Measurements from ENCODE around the gene ITSN2. TPM values are rescaled to one million over a fixed set of nuclear protein-coding genes. Genes with fewer than 3 reads are reported as not detected.

Gene ITSN2
- total RNA-seq, 1 donor from 2014 or later = 6.4 TPM

DNA sequence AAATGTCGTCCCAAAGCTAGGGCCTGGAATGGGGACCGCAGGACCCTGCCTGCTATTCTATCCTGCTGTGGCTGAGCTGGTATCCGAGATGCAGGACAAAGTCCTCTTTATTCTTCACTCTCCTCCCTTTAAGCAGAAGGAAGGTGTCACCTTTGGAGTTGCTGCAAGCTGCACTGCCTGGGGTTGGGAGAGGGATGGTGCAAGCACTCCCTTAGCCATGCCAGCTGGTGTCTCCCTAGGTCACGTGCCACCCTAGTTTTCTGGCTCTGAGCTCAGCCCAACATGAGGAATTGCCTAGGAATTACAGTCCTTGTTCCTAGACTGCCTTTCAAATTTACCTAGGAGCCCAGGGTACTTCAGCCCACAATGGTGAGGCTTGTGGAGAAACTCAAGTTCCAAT lies 206.9 kb downstream of the ITSN2 start:
- Mint-ChIP-seq H3K27me3 (ENCODE audit: unreplicated experiment) (no peaks in the 10 kb centered on the region), H3K27ac (ENCODE audit: unreplicated experiment) (no peak overlapping the region), H3K4me3 (ENCODE audit: unreplicated experiment) (no peak overlapping the region), H3K36me3 (ENCODE audit: unreplicated experiment) (peaks cover 13% of the 10 kb centered on the region), H3K4me1 (ENCODE audit: low read depth, unreplicated experiment) (no peaks in the 10 kb centered on the region), H3K9me3 (ENCODE audit: unreplicated experiment) (peaks cover 2% of the 10 kb centered on the region)
- no peak for TF ChIP-seq CTCF (IDR thresholded peaks at IDR 0.05; ENCODE audit: partially characterized antibody, unreplicated experiment)
- no peak for DNase-seq

Other genes starting within 250 kb of the ITSN2 start
- gene PFN4, start 237.2 kb downstream of the ITSN2 start, total RNA-seq (ENCODE audit: unreplicated experiment) = not detected
- 18.9 TPM for gene FAM228B, start 237.1 kb downstream of the ITSN2 start, total RNA-seq (ENCODE audit: unreplicated experiment)
- 0.69 TPM for gene FAM228A, start 185.5 kb downstream of the ITSN2 start, total RNA-seq (ENCODE audit: unreplicated experiment)
- 75.1 TPM for gene NCOA1, start 130.7 kb upstream of the ITSN2 start, total RNA-seq (ENCODE audit: unreplicated experiment)

All from glutamatergic neuron (in vitro differentiated cells).